Prostate gland (tissue), 2 donors: Measurements from ENCODE around the gene SNAPC4. TPM values are rescaled to one million over a fixed set of nuclear protein-coding genes. Genes with fewer than 3 reads are reported as not detected.

Experiments
- DNase-seq: peaks from one replicate; pipeline ENCODE4 v3.0.0-alpha.2; 2019; ENCODE audit warnings: low spot score
- H3K27ac ChIP-seq, 2 donors: fragments of 200-600 bp; sonication (generic); 2 replicates each; pipeline ENCODE4 v1.5.1; 2017 to 2019
- H3K27me3 ChIP-seq: fragments of 200-600 bp; sonication (generic); replicated peaks from 2 replicates; pipeline ENCODE4 v1.5.1; 2019; ENCODE audit not compliant: insufficient read depth
- H3K36me3 ChIP-seq, 2 donors: fragments of 200-600 bp; sonication (generic); 1 replicate in 1 of 2; 2 replicates in 1 of 2; pipeline versions ENCODE4 v1.5.1 to v1.8.1; 2017 to 2019
- H3K4me1 ChIP-seq: fragments of 200-600 bp; sonication (generic); replicated peaks from 2 replicates; pipeline ENCODE4 v1.5.1; 2019
- H3K4me3 ChIP-seq, 2 donors: fragments of 200-600 bp; sonication (generic); 2 replicates each; pipeline ENCODE4 v1.5.1; 2017 to 2019
- H3K9me3 ChIP-seq: fragments of 200-600 bp; sonication (generic); 2 replicates; pipeline ENCODE4 v1.5.1; 2017
- CTCF ChIP-seq, 4 experiments: fragments of 200-600 bp in 2 of 4; fragments of 450-650 bp in 2 of 4; sonication (generic) in 2 of 4; IDR thresholded peaks; 1 replicate in 3 of 4; 2 replicates in 1 of 4; pipeline ENCODE4 v1.5.1; 2016 to 2019; ENCODE audit warnings: antibody characterized with exemption in 4 of 4, mild to moderate bottlenecking in 2 of 4, moderate library complexity in 2 of 4
- POLR2A ChIP-seq: fragments of 450-650 bp; IDR thresholded peaks from one replicate; pipeline ENCODE4 v1.6.1; 2016; ENCODE audit warnings: antibody characterized with exemption, mild to moderate bottlenecking
- POLR2AphosphoS5 ChIP-seq: sonication (generic); formaldehyde crosslinking; IDR thresholded peaks from one replicate; pipeline ENCODE4 v1.6.1; 2017; ENCODE audit warnings: antibody characterized with exemption
- WGBS: methylation state at CpG from one replicate; pipeline ENCODE4 v1.1.5; 2018; 5-methylcytosine and 5-hydroxymethylcytosine counted together
- intact Hi-C: fragments of 100-400 bp; cut with DNase I; formaldehyde crosslinking; loops from one replicate; pipeline ENCODE4 v1.14.2; 2022
- total RNA-seq, 2 donors: library from RNA; depleted of rRNA; stranded (reverse); fragments of >200 nt; gene quantifications; one replicate each; pipeline ENCODE4 v1.1.0, GENCODE V29; 2016

SNAPC4 gene
- total RNA-seq, 2 donors from 2014 or later: 8.6 to 22.2 TPM

DNA sequence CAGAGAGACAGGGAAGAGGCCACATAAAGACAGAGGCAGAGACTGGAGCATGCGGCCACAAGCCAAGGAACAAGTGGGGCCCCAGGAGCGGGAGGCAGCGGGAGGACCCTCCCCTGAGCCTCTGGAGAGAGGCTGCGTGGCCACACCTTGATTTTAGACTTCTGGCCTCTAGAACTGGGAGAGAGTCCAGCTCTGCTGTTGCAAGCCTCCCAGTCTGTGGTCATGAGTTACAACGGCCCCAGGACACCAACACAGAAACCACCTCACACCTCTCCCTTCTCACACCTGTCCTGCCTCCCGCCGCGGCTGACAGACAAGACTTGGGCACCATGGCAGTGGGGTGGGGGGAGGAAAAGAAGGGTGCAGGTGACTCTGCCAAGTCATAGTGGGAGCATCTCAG is 37.5 kb upstream of the SNAPC4 start:
- intact Hi-C loops: no loop called here
- DNase-seq: no peak
- H3K36me3 ChIP-seq: peaks cover 0 to 8% of the 10 kb centered on the region in 2 donors
- 57% methylated on average over 8 of the region's 8 CpGs for WGBS
- no peaks in the 10 kb centered on the region for H3K9me3 ChIP-seq
- H3K27ac ChIP-seq: no peak overlapping the region
- TF ChIP-seq POLR2AphosphoS5: no peak
- TF ChIP-seq POLR2A: no peak
- TF ChIP-seq CTCF (IDR thresholded peaks at IDR 0.05): no peak
- H3K4me1 ChIP-seq: peaks cover 11% of the 10 kb centered on the region
- peak overlapping the region in 1 of 2 donors; percentile 92 for H3K4me3 ChIP-seq
- H3K27me3 ChIP-seq: no peaks in the 10 kb centered on the region

DNA sequence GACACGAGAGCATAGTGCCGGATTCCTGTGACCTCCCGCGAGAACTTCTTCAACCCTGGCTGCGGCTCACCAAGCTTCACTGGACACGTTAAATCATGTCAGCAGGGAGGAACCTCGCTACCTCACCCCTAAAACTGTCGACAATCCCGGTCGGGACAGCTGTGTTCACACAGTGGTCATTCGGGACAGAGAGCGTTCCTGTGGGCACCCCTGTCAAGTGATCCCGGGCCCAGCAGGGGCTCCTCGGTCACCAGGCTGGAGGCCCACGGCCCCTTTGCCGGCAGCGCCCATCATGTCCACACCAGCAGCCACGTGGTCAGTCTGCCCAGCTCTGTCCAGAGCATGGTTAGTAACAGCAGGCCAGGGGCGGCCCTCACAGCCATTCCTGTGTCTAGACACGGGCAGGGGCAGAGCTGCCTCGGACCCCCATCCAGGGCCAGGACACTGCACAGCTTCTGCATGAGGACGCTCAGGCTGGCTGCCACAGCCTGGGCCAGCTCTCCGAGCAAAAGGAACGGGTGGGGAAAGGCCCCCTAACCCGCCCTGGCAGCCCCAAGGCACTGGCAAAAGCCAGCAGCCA is 36.2 kb upstream of the SNAPC4 start:
- 86% methylated on average over 25 of the region's 25 CpGs for WGBS
- TF ChIP-seq POLR2A (no peak), POLR2AphosphoS5 (no peak), CTCF (IDR thresholded peaks at IDR 0.05) (no peak)
- peaks cover 0 to 2% of the 10 kb centered on the region in 2 donors for H3K36me3 ChIP-seq
- H3K27me3 ChIP-seq: no peaks in the 10 kb centered on the region
- intact Hi-C loops: no loop called here
- H3K4me3 ChIP-seq: no peak overlapping the region
- H3K27ac ChIP-seq: no peak overlapping the region
- DNase-seq: no peak
- H3K9me3 ChIP-seq: no peaks in the 10 kb centered on the region
- peaks cover 11% of the 10 kb centered on the region for H3K4me1 ChIP-seq

DNA sequence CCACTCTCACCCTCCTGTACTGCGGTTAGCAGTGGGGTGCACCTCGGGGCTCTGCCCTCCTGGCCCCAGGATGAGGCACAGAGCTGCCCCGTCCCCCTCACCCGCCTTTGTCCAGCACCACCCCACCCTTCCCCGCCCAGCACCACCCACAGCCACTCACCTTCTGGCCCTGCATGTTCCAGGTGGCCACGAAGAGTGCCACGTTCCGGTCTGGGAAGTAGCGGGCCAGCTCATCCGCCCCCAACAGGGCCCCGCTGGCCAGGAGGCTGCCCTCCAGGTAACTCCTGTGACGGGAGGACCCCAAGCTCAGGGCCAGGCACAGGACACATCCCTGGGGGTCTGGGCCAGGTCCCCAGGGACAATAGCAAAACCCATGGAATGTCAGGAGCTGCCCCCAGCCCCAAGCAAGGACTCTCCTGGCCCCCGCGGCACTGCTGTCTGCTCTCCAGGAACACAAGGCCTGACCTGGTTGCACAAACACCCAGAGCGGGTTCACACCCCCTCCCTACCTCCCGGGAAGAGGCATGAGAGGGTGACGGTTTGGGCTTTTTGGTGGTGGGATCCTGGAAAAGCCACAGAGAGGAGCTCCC is 34.7 kb upstream of the SNAPC4 start:
- intact Hi-C loops: no loop called here
- WGBS: 90% methylated on average over 17 of the region's 17 CpGs
- TF ChIP-seq CTCF (IDR thresholded peaks at IDR 0.05) (no peak), POLR2AphosphoS5 (no peak), POLR2A (no peak)

GRCh38 chr9:136433849-136434579 is 34.0 kb upstream of the SNAPC4 start:
- TF ChIP-seq POLR2A: no peak
- no peak for TF ChIP-seq CTCF (IDR thresholded peaks at IDR 0.05)
- no peak for DNase-seq
- no peaks in the 10 kb centered on the region for H3K27me3 ChIP-seq
- no peak overlapping the region for H3K4me3 ChIP-seq
- intact Hi-C loops: no loop called here
- no peak overlapping the region for H3K27ac ChIP-seq
- H3K9me3 ChIP-seq: no peaks in the 10 kb centered on the region
- WGBS: 91% methylated on average over 30 of the region's 37 CpGs
- peaks cover 11% of the 10 kb centered on the region for H3K4me1 ChIP-seq
- no peaks in the 10 kb centered on the region for H3K36me3 ChIP-seq

More for the DNA sequence above, 34.7 kb upstream of the SNAPC4 start:
- Histone ChIP-seq H3K4me3 (no peak overlapping the region), H3K36me3 (no peaks in the 10 kb centered on the region), H3K27ac (no peak overlapping the region), H3K4me1 (peaks cover 11% of the 10 kb centered on the region), H3K9me3 (no peaks in the 10 kb centered on the region), H3K27me3 (no peaks in the 10 kb centered on the region)
- no peak for DNase-seq
